Esophagus muscularis mucosa (tissue), 3 donors: ENCODE measurements around the gene RNASEH1.

Experiments
- POLR2A ChIP-seq: fragments of 450-650 bp; IDR thresholded peaks from one replicate; pipeline ENCODE4 v1.6.1; 2017; ENCODE audit warnings: antibody characterized with exemption, moderate library complexity, mild to moderate bottlenecking, low read depth
- POLR2AphosphoS5 ChIP-seq, 2 donors: sonication (generic); formaldehyde crosslinking; IDR thresholded peaks; one replicate each; pipeline ENCODE4 v1.6.1; 2017; ENCODE audit warnings: antibody characterized with exemption in 2 of 2
- TF ChIP-seq, protein P1 (sequence below), 3 experiments: fragments of 200-600 bp in 2 of 3; fragments of 450-650 bp in 1 of 3; sonication (generic) in 2 of 3; IDR thresholded peaks; one replicate each; pipeline ENCODE4 v1.5.1; 2017 to 2019; ENCODE audit warnings: antibody characterized with exemption in 3 of 3, mild to moderate bottlenecking in 2 of 3, moderate library complexity in 1 of 3

DNA sequence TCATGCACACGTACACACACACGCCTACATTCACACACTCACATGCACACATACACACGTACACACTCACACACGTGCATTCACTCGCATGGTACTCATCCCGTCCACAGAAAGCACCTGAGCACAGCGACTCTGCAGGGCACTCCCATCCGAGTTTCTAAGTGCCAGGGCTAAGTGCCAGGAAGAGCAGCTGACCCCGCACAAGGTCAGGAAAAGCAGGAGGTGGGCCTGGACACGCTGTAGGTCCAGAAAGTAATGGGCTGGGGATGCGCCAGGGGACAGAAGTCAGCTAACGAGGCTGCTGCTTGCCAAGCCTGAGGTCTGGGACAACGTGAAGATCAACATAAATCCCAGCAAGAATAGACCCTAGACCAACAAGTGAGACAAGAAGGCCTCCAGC, 54.6 kb downstream of the RNASEH1 start:
- no peak for TF ChIP-seq POLR2A
- TF ChIP-seq, protein P1, sequence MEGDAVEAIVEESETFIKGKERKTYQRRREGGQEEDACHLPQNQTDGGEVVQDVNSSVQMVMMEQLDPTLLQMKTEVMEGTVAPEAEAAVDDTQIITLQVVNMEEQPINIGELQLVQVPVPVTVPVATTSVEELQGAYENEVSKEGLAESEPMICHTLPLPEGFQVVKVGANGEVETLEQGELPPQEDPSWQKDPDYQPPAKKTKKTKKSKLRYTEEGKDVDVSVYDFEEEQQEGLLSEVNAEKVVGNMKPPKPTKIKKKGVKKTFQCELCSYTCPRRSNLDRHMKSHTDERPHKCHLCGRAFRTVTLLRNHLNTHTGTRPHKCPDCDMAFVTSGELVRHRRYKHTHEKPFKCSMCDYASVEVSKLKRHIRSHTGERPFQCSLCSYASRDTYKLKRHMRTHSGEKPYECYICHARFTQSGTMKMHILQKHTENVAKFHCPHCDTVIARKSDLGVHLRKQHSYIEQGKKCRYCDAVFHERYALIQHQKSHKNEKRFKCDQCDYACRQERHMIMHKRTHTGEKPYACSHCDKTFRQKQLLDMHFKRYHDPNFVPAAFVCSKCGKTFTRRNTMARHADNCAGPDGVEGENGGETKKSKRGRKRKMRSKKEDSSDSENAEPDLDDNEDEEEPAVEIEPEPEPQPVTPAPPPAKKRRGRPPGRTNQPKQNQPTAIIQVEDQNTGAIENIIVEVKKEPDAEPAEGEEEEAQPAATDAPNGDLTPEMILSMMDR (IDR thresholded peaks at IDR 0.05): no peak
- TF ChIP-seq POLR2AphosphoS5 (IDR thresholded peaks at IDR 0.05): no peak
